ENCODE data around the gene LONP1.

Gene LONP1

DNA sequence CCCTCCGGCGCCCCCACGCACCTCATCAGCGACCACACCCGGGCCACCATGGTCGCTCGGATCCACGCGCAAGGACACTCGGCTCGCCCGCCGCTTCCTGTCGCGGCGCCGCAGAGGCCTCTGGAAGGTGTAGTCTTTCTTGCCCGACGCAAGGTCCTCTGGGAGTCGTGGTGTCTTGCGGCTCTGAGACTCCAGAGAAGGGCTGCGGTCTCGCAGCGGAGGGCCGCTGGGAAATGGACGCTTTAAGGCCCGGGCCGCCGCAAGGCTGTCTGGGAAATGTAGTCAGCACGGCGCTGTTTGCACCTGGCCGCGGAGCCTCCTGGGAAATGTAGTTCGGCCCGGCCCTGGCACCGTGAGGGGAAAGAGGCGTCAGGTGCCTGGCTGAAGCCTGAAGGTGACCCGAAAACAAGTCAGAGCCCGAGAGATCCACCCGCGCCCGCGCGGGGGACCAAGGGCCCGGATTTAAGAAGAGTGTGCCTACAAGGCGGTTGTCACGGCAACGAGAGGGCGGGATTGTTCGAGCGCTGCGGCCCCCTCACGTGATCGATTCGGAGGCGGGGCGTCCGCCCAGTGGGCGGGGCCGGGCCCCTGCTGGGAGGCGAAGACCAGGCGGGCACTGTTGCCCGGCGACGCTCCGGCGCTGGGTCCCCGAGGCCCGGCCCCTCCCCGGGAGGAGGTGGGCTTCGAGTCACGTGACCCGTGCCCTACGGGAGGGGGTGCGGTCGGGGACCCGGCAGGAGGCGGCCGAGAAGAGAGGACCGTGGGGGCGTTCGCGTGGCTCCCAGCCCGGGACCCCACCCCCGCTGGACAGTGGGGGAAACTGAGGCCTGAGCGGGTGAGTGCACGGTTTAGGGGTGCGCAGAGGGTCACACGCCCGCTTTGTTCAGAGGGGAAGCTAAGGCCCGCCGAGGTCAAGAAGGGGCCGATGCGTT lies 39.2 kb downstream of the LONP1 start, which contains the start of the genes HSD11B1L and MICOS13:
HSD11B1L (plus strand) TSS at position 591 of the 932 bp plus-strand sequence. CDS start 3,806 bp downstream, outside the sequence.
MICOS13 (minus strand) TSS at position 80 of the 932 bp plus-strand sequence; CDS start at position 50, 30 bp downstream.
- no peaks in the 10 kb centered on the region for H3K36me3 ChIP-seq (ENCODE audit: insufficient read depth, low read length)
- no peaks in the 10 kb centered on the region for H3K4me1 ChIP-seq (ENCODE audit: insufficient read depth, low read length)
- H3K9me3 ChIP-seq (ENCODE audit: control insufficient read depth, insufficient read depth, low read length) = no peaks in the 10 kb centered on the region
- peak within 1 kb of the TSS; percentile 91 for H3K9ac ChIP-seq (ENCODE audit: low read depth, low read length)

DNA sequence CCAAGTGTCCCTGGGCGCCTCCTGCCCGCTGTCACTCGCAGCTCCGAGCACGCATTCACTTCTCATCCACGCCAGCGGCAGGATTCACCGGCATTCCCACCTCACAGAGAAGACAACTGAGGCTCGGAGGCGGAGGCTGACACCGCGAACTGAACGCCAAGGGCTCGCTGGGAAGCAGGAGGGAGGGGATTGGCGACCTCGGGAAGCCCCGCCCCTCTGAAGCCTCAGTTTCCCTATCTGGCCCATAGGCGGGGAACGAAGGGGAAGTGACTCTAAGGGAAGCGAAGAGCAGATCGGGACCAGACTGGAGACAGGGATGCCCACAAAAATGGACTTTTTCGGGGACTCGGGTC lies 39.9 kb downstream of the LONP1 start:
- no peaks in the 10 kb centered on the region for H3K36me3 ChIP-seq (ENCODE audit: insufficient read depth, low read length)

GRCh38 chr19:5679289-5680083 lies 40.5 kb downstream of the LONP1 start:
- no peaks in the 10 kb centered on the region for H3K36me3 ChIP-seq (ENCODE audit: insufficient read depth, low read length)
- no peaks in the 10 kb centered on the region for H3K4me1 ChIP-seq (ENCODE audit: insufficient read depth, low read length)
- peak overlapping the region; percentile 91 for H3K9ac ChIP-seq (ENCODE audit: low read depth, low read length)
- H3K9me3 ChIP-seq (ENCODE audit: control insufficient read depth, insufficient read depth, low read length) = no peaks in the 10 kb centered on the region

More for the DNA sequence above, 39.9 kb downstream of the LONP1 start:
- Histone ChIP-seq H3K4me1 (ENCODE audit: insufficient read depth, low read length) (no peaks in the 10 kb centered on the region), H3K9me3 (ENCODE audit: control insufficient read depth, insufficient read depth, low read length) (no peaks in the 10 kb centered on the region), H3K9ac (ENCODE audit: low read depth, low read length) (peak overlapping the region; percentile 91)

- Histone ChIP-seq H3K36me3 (ENCODE audit: insufficient read depth, low read length) (no peaks in the 10 kb centered on the region), H3K9ac (ENCODE audit: low read depth, low read length) (no peak overlapping the region), H3K9me3 (ENCODE audit: control insufficient read depth, insufficient read depth, low read length) (no peaks in the 10 kb centered on the region), H3K4me1 (ENCODE audit: insufficient read depth, low read length) (no peaks in the 10 kb centered on the region)
These were observed 41.8 kb downstream of the LONP1 start for GRCh38 chr19:5678071-5678718.

DNA sequence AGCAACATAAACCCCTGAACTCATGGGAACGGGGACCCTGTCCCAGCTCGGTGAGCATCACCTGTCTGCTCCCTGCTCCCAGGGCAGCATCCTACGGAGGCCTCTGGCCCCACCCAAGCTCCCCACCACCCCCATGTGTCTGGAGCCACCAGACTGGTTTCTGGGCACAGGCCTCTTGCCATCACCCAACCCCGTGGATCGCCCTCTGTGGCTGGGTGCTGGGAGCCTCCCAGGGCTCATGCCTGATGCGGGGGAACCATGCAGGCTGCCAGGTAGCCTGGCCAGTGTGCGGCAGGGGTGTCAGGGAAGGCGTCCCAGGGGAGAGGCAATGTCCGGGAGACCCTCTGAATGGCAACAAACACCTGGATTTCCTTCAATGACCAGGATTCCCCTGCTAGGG lies 42.4 kb downstream of the LONP1 start:
- no peaks in the 10 kb centered on the region for H3K9me3 ChIP-seq (ENCODE audit: control insufficient read depth, insufficient read depth, low read length)
- H3K9ac ChIP-seq (ENCODE audit: low read depth, low read length) = no peak overlapping the region
- no peaks in the 10 kb centered on the region for H3K36me3 ChIP-seq (ENCODE audit: insufficient read depth, low read length)
- no peaks in the 10 kb centered on the region for H3K4me1 ChIP-seq (ENCODE audit: insufficient read depth, low read length)

GRCh38 chr19:5677136-5677535 lies 42.8 kb downstream of the LONP1 start:
- Histone ChIP-seq H3K9ac (ENCODE audit: low read depth, low read length) (no peak overlapping the region), H3K9me3 (ENCODE audit: control insufficient read depth, insufficient read depth, low read length) (no peaks in the 10 kb centered on the region), H3K4me1 (ENCODE audit: insufficient read depth, low read length) (no peaks in the 10 kb centered on the region), H3K36me3 (ENCODE audit: insufficient read depth, low read length) (no peaks in the 10 kb centered on the region)

GRCh38 chr19:5676772-5677105 lies 43.2 kb downstream of the LONP1 start:
- Histone ChIP-seq H3K36me3 (ENCODE audit: insufficient read depth, low read length) (no peaks in the 10 kb centered on the region), H3K9ac (ENCODE audit: low read depth, low read length) (no peak overlapping the region), H3K4me1 (ENCODE audit: insufficient read depth, low read length) (no peaks in the 10 kb centered on the region), H3K9me3 (ENCODE audit: control insufficient read depth, insufficient read depth, low read length) (no peaks in the 10 kb centered on the region)

DNA sequence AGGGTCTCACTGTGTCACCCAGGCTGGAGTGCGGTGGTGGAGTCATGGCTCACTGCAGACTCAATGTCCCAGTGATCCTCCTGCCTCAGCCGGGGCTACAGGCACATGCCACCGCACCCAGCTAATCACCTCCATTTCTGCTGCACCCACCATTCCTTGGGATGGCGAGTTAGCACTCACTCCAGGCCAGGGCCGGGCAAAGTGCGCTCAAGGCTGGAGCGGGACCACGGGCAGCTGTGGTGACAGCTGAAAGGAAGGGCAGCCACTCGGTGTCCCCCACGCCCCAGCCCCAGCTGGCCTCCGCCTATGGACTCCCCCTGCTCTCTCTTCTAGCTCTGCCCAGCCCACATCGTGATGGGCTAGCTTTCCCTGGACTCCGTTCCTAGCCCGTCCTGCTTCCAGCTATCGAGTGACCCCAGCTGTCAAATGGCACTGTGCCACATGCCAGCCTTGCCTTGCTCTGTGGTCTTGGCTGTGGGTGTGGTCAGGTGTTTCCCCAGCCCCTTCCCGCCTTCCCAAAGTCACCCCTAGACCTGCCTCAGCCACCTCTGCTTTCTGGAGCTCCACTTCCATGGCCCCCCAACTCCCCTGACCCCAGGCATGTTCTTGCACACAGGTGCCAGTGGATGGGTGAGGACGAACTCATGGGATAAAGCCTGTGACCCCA lies 43.7 kb downstream of the LONP1 start:
- Histone ChIP-seq H3K9ac (ENCODE audit: low read depth, low read length) (no peak overlapping the region), H3K9me3 (ENCODE audit: control insufficient read depth, insufficient read depth, low read length) (no peaks in the 10 kb centered on the region), H3K36me3 (ENCODE audit: insufficient read depth, low read length) (no peaks in the 10 kb centered on the region), H3K4me1 (ENCODE audit: insufficient read depth, low read length) (no peaks in the 10 kb centered on the region)

DNA sequence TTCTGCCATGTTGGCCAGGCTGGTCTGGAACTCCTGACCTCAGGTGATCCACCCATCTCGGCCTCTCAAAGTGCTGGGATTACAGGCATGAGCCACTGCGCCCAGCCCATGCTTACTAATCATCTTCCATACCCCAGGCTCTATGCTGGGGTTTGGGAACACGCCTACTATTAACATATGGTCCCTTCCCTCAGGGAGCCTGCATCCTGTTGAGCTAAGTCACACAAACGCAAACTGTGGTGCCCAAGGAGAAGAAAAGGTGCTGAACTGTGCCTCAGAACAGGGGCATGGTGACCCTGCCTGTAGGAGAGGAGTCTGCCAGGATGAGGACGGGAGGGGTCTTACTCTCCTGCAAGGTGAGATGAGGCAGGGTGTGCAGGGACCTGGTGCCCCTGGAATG lies 45.2 kb downstream of the LONP1 start:
- Histone ChIP-seq H3K36me3 (ENCODE audit: insufficient read depth, low read length) (no peaks in the 10 kb centered on the region), H3K9me3 (ENCODE audit: control insufficient read depth, insufficient read depth, low read length) (no peaks in the 10 kb centered on the region), H3K9ac (ENCODE audit: low read depth, low read length) (no peak overlapping the region), H3K4me1 (ENCODE audit: insufficient read depth, low read length) (no peaks in the 10 kb centered on the region)

DNA sequence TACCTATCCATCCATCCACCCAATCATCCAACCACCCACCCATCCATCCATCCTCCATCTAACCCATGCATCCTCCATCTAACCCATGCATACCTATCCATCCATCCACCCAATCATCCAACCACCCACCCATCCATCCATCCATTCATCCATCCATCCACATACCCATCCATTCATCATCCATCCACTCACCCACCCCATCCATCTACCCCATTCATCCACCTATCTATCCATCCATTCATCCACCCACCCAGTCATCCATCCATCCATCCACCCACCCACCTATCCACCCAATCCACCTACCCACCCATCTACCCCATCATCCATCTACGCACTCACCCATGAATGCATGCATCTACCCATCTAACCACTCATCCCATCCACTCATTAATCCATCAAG lies 46.2 kb downstream of the LONP1 start:
- no peaks in the 10 kb centered on the region for H3K36me3 ChIP-seq (ENCODE audit: insufficient read depth, low read length)
- H3K9ac ChIP-seq (ENCODE audit: low read depth, low read length) = no peak overlapping the region
- no peaks in the 10 kb centered on the region for H3K9me3 ChIP-seq (ENCODE audit: control insufficient read depth, insufficient read depth, low read length)
- H3K4me1 ChIP-seq (ENCODE audit: insufficient read depth, low read length) = no peaks in the 10 kb centered on the region

- H3K9ac ChIP-seq (ENCODE audit: low read depth, low read length) = no peak overlapping the region
- no peaks in the 10 kb centered on the region for H3K36me3 ChIP-seq (ENCODE audit: insufficient read depth, low read length)
- H3K9me3 ChIP-seq (ENCODE audit: control insufficient read depth, insufficient read depth, low read length) = no peaks in the 10 kb centered on the region
- no peaks in the 10 kb centered on the region for H3K4me1 ChIP-seq (ENCODE audit: insufficient read depth, low read length)
These were observed 47.1 kb downstream of the LONP1 start for GRCh38 chr19:5672708-5673459.

DNA sequence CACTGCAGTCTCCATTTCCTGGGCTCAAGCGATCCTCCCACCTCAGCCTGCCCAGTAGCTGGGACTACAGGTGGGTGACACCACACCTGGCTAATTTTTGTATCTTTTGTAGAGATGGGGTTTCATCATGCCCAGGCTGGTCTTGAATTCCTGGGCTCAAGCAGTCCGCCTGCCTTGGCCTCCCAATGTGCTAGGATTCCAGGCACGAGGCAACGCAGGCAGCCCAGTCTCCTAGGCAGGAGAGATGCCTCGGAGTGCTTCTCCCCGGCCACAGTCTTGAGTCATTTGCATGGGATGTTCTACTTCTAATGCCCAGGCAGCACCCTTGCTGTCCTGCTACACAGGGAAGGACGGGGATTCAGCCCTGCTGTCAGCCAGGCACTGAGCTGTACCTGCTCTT lies 48.3 kb downstream of the LONP1 start:
- no peak overlapping the region for H3K9ac ChIP-seq (ENCODE audit: low read depth, low read length)
- H3K36me3 ChIP-seq (ENCODE audit: insufficient read depth, low read length) = no peaks in the 10 kb centered on the region
- peaks cover 6% of the 10 kb centered on the region; the same call in 1 of the 2 replicates for H3K4me1 ChIP-seq (ENCODE audit: insufficient read depth, low read length)
- H3K9me3 ChIP-seq (ENCODE audit: control insufficient read depth, insufficient read depth, low read length) = no peaks in the 10 kb centered on the region

DNA sequence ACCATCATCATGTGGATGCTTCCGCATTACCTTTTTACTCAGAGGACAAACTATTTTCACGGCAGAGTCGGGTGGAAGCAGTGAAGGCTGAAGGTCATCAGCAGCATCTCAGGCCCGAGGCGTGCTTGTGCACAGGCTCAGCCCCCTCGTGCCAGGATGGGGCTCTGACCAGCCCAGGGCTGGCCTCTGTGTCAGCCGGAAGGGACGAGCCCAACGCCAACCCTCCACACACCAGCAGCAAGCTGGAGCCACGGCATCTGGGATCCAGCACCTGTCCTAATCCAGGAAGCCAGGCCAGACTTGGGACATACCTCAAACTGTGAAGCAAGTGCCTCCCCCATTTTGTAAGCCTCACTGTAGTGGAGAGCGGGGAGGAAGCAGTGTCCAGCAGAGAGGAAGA lies 50.7 kb downstream of the LONP1 start:
- H3K9ac ChIP-seq (ENCODE audit: low read depth, low read length) = no peak overlapping the region
- H3K4me1 ChIP-seq (ENCODE audit: insufficient read depth, low read length) = peaks cover 6% of the 10 kb centered on the region; the same call in 1 of the 2 replicates
- H3K36me3 ChIP-seq (ENCODE audit: insufficient read depth, low read length) = peaks cover 13% of the 10 kb centered on the region
- no peaks in the 10 kb centered on the region for H3K9me3 ChIP-seq (ENCODE audit: control insufficient read depth, insufficient read depth, low read length)
